HepG2 (cell line): Measurements from ENCODE around the gene GJD3. TPM values are rescaled to one million over a fixed set of nuclear protein-coding genes. Genes with fewer than 3 reads are reported as not detected.

Source experiments
- ATAC-seq: fragments of 200-7000 bp; cut with Tn5 transposase; 3 replicates; pipeline ENCODE4 v1.9.1; 2020; ENCODE audit warnings: mild to moderate bottlenecking, moderate library complexity
- BruUV-seq: library from RNA; stranded (reverse); fragments of 400-500 nt; replicated peaks from 2 replicates; lab custom pipeline; 2021; lab: Mats Ljungman, UMichigan
- CTCF ChIA-PET: fragments of 300-600 bp; formaldehyde crosslinking; extraction: SDS; loops from one replicate; lab custom pipeline; 2021; ENCODE audit warnings: low total read pairs, inconsistent platforms, low intra/inter-chr PET ratio; lab: Yijun Ruan, JAX
- POLR2A ChIA-PET: fragments of 350-600 bp; sonication (Branson Sonifier 250); formaldehyde crosslinking; loops from one replicate; lab custom pipeline; 2020; ENCODE audit warnings: antibody characterized with exemption, inconsistent platforms; lab: Yijun Ruan, JAX
- DNase-seq: peaks from one replicate; pipeline ENCODE4 v3.0.0-alpha.2; 2015; ENCODE audit warnings: low spot score
- FAIRE-seq: peaks from 3 replicates; lab custom pipeline; 2011; peaks lifted over from hg19 to GRCh38; lab: Jason Lieb, UNC
- H2AFZ ChIP-seq: one replicate; pipeline ENCODE4 v1.6.1; 2011; ENCODE audit warnings: low read length, inconsistent platforms
- H3K27ac ChIP-seq: fragments of 300-600 bp; 3 replicates; pipeline ENCODE4 v1.8.0; 2011; ENCODE audit warnings: mixed run types, mild to moderate bottlenecking, mixed read lengths, low read length, inconsistent platforms; ENCODE audit not compliant: insufficient read depth; ENCODE audit errors: extremely low read length
- H3K27me3 ChIP-seq, 2 experiments: fragments of 200-600 bp in 1 of 2; 2 replicates in 1 of 2; 3 replicates in 1 of 2; pipeline versions ENCODE4 v1.6.0 to v1.8.0; 2011; ENCODE audit warnings: low read length in 2 of 2, mild to moderate bottlenecking in 2 of 2, moderate library complexity in 2 of 2, inconsistent platforms in 1 of 2; ENCODE audit not compliant: insufficient read depth in 2 of 2, control insufficient read depth in 1 of 2
- H3K36me3 ChIP-seq, 2 experiments: fragments of 200-600 bp in 1 of 2; replicated peaks in 1 of 2; 2 replicates in 1 of 2; 3 replicates in 1 of 2; pipeline versions ENCODE4 v1.5.1 to v1.8.0; 2011; ENCODE audit warnings: low read length in 2 of 2, inconsistent platforms in 1 of 2; ENCODE audit not compliant: insufficient read depth in 2 of 2, control insufficient read depth in 1 of 2
- H3K4me1 ChIP-seq: 2 replicates; pipeline ENCODE4 v1.5.1; 2012; ENCODE audit warnings: low read length, inconsistent platforms; ENCODE audit not compliant: insufficient read depth
- H3K4me2 ChIP-seq: 2 replicates; pipeline ENCODE4 v1.6.0; 2011; ENCODE audit warnings: low read depth, low read length, inconsistent platforms
- H3K4me3 ChIP-seq, 3 experiments: fragments of 200-600 bp in 1 of 3; sonication (generic), shearing (Covaris generic) in 1 of 3; replicated peaks in 1 of 3; 2 replicates each; pipeline ENCODE4 v1.5.1; 2011 to 2016; ENCODE audit warnings: low read length in 3 of 3, inconsistent platforms in 2 of 3, low read depth in 2 of 3, mild to moderate bottlenecking in 2 of 3, control low read depth in 1 of 3, mixed read lengths in 1 of 3; ENCODE audit not compliant: insufficient read depth in 1 of 3
- H3K79me2 ChIP-seq: one replicate; pipeline ENCODE4 v1.6.1; 2011; ENCODE audit warnings: low read length, inconsistent platforms; ENCODE audit not compliant: insufficient read depth
- H3K9ac ChIP-seq: 2 replicates; pipeline ENCODE4 v1.6.0; 2011; ENCODE audit warnings: mild to moderate bottlenecking, low read depth, low read length, inconsistent platforms; ENCODE audit not compliant: insufficient read depth
- H3K9me3 ChIP-seq: 2 replicates; pipeline ENCODE4 v1.5.1; 2012; ENCODE audit warnings: mild to moderate bottlenecking, low read length
- H4K20me1 ChIP-seq: 2 replicates; pipeline ENCODE4 v1.6.0; 2011; ENCODE audit warnings: inconsistent platforms, mild to moderate bottlenecking, low read length, moderate library complexity; ENCODE audit not compliant: insufficient read depth
- MEF2D ChIP-seq: sonication (generic); formaldehyde crosslinking; IDR thresholded peaks from 2 replicates; pipeline ENCODE4 v1.5.1; 2020; ENCODE audit warnings: mild to moderate bottlenecking, missing genetic modification reagents
- PCBP2 ChIP-seq: fragments of 200-400 bp; formaldehyde crosslinking; optimal IDR thresholded peaks from 2 replicates; pipeline ENCODE3; 2018; ENCODE audit warnings: low read length, low read depth; ENCODE audit not compliant: poor library complexity, severe bottlenecking
- SMARCC2 ChIP-seq: fragments of 450-650 bp; IDR thresholded peaks from 2 replicates; pipeline ENCODE4 v1.6.1; 2017; ENCODE audit warnings: antibody characterized with exemption, mild to moderate bottlenecking
- ZFX ChIP-seq: sonication (generic); formaldehyde crosslinking; IDR thresholded peaks from 2 replicates; pipeline ENCODE4 v1.4.0; 2020; ENCODE audit warnings: mild to moderate bottlenecking, low read depth, missing genetic modification reagents, moderate library complexity
- ZNF296 ChIP-seq: sonication (generic); formaldehyde crosslinking; conservative IDR thresholded peaks from 2 replicates; pipeline ENCODE4 v1.5.0; 2020; ENCODE audit warnings: mild to moderate bottlenecking, missing genetic modification reagents
- ZNF670 ChIP-seq: sonication (generic); formaldehyde crosslinking; IDR thresholded peaks from 2 replicates; pipeline ENCODE4 v1.8.0; 2022; ENCODE audit warnings: mild to moderate bottlenecking, missing genetic modification reagents, borderline replicate concordance
- WGBS: methylation state at CpG from one replicate; pipeline ENCODE4 v1.1.6; 2017; ENCODE audit warnings: low lambda C conversion rate; 5-methylcytosine and 5-hydroxymethylcytosine counted together
- in situ Hi-C: cut with HindIII; loops from 2 replicates; pipeline ENCODE4 v1.10.0; 2017; ENCODE audit warnings: low pct_unique_long_range_greater_than_20kb; ENCODE audit not compliant: extremely low pct_ligation_motif_present
- intact Hi-C: fragments of 100-400 bp; cut with micrococcal nuclease; formaldehyde crosslinking; loops from one replicate; pipeline ENCODE4 v1.10.0; 2022; ENCODE audit not compliant: unreplicated experiment
- polyA plus RNA-seq, 8 experiments: library from polyadenylated mRNA; depleted of rRNA in 3 of 8; stranded (reverse) in 7 of 8; unstranded in 1 of 8; fragments of >200 nt; fragmentation: Illumina TruSeq in 4 of 8; extraction: Trizol in 4 of 8; gene quantifications; 2 replicates each; pipeline versions ENCODE4 v1.2.1 to v1.2.3, GENCODE V29; 2011 to 2016; ENCODE audit warnings: low read depth in 4 of 8, missing spikeins in 1 of 8, mixed read lengths in 1 of 8; ENCODE audit not compliant: insufficient read depth in 1 of 8
- total RNA-seq, 5 experiments: library from RNA; depleted of rRNA; stranded (reverse); fragments of >200 nt; fragmentation: Illumina TruSeq; extraction: Trizol; gene quantifications; 2 replicates each; pipeline ENCODE4 v1.2.3, GENCODE V29; 2016; ENCODE audit warnings: low read depth in 1 of 5
- TF ChIP-seq, protein P1 (sequence below): IDR thresholded peaks from 2 replicates; pipeline ENCODE4 v1.6.1; 2016; ENCODE audit warnings: mild to moderate bottlenecking

GJD3 gene
- total and polyA plus RNA-seq, 2 of the 13 experiments (the other 11 are each of a cell fraction or from before 2014, with no cell fraction given): not detected

- Histone ChIP-seq H3K4me3 (no peak overlapping the region), H3K79me2 (peaks cover 29% of the 10 kb centered on the region), H3K9me3 (no peaks in the 10 kb centered on the region), H3K9ac (no peak overlapping the region), H2AFZ (no peak overlapping the region), H3K27ac (no peak overlapping the region), H4K20me1 (peaks cover 37% of the 10 kb centered on the region), H3K27me3 (no peaks in the 10 kb centered on the region), H3K4me1 (peaks cover 81% of the 10 kb centered on the region), H3K4me2 (no peak overlapping the region), H3K36me3 (no peaks in the 10 kb centered on the region)
- ATAC-seq (no peak), FAIRE-seq (no peak), DNase-seq (no peak)
- WGBS: 86% methylated on average over 13 of the region's 13 CpGs
- BruUV-seq: no TSS peak
- ChIA-PET CTCF (no interaction called here), POLR2A (interaction anchor here (0.7 to 5.3 kb wide), 5 partner anchors 8 to 398 kb away, joined by 3 to 48 read pairs (median 4); partner anchors contain the start of genes LRRC3C and ORMDL3)
- intact Hi-C loops (no loop called here), in situ Hi-C loops (no loop called here)
- TF ChIP-seq ZFX (0 out of 2 replicates have a peak, but pooled peaks have one; percentile 1), PCBP2 (peak; percentile 28), MEF2D (CRISPR knock-in tag) (no peak)
These were observed 39.2 kb downstream of the GJD3 start for GRCh38 chr17:40325156-40326013.

- CTCF ChIA-PET: no interaction called here
- WGBS: 87% methylated on average over 9 of the region's 10 CpGs
- no peak overlapping the region for H2AFZ ChIP-seq
- POLR2A ChIA-PET: interaction anchor here (0.9 to 5.3 kb wide), 2 partner anchors 14 to 20 kb away, joined by 3 to 48 read pairs; partner anchors contain the start of gene RARA
- peaks cover 37% of the 10 kb centered on the region for H4K20me1 ChIP-seq
- H3K36me3 ChIP-seq: no peaks in the 10 kb centered on the region
- no peak overlapping the region for H3K27ac ChIP-seq
- in situ Hi-C loops (no loop called here), intact Hi-C loops (no loop called here)
- H3K4me1 ChIP-seq: peaks cover 91% of the 10 kb centered on the region
- TF ChIP-seq, protein P1, sequence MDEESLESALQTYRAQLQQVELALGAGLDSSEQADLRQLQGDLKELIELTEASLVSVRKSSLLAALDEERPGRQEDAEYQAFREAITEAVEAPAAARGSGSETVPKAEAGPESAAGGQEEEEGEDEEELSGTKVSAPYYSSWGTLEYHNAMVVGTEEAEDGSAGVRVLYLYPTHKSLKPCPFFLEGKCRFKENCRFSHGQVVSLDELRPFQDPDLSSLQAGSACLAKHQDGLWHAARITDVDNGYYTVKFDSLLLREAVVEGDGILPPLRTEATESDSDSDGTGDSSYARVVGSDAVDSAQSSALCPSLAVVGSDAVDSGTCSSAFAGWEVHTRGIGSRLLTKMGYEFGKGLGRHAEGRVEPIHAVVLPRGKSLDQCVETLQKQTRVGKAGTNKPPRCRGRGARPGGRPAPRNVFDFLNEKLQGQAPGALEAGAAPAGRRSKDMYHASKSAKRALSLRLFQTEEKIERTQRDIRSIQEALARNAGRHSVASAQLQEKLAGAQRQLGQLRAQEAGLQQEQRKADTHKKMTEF: no peak
- no peak for TF ChIP-seq ZNF670 (CRISPR knock-in tag)
- TF ChIP-seq ZNF296 (CRISPR knock-in tag): no peak
- TF ChIP-seq SMARCC2: no peak
- peaks cover 38% of the 10 kb centered on the region for H3K79me2 ChIP-seq
- no peak overlapping the region for H3K4me3 ChIP-seq
- BruUV-seq: no TSS peak
- no peaks in the 10 kb centered on the region; a peak in 1 of 5 replicates for H3K27me3 ChIP-seq
- no peak for ATAC-seq
- H3K9ac ChIP-seq: no peak overlapping the region
- H3K9me3 ChIP-seq: no peaks in the 10 kb centered on the region
- FAIRE-seq: no peak
- no peak for DNase-seq
- no peak overlapping the region for H3K4me2 ChIP-seq
These were observed 40.9 kb downstream of the GJD3 start for GRCh38 chr17:40323391-40324381.
